CD4-positive, alpha-beta T cell treated with Interleukin-15 for 1 hour (primary cell): ENCODE results near the gene FCER2.

Experiments used
- DNase-seq: peaks from one replicate; pipeline ENCODE4 v3.0.0-alpha.2; 2020

The FCER2 gene

GRCh38 chr19:7699417-7700401 lies 2.2 kb downstream of the FCER2 start:
- DNase-seq: no peak

DNA sequence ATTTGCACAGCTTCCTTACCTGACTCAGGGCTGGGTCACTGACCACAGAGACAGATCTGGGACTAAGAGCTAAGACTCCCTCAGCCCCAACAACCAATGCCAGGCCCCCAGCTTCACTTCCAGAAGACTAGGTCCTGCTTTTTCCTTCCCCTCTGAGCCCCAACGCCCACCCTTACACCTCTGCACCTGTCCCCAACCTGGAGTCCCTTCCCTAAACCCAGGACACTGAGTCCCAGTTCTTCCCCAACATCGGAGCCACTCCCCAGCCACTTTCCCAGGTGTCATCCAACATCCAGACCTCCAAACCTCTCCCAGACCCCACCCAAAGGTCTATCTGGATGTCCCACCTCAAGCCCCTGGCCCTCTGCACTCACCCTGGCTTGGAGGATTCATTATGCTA lies 2.9 kb downstream of the FCER2 start:
- DNase-seq: no peak

- no peak for DNase-seq
These were observed 3.3 kb downstream of the FCER2 start for GRCh38 chr19:7698583-7698982.

GRCh38 chr19:7697721-7698287 lies 4.1 kb downstream of the FCER2 start:
- no peak for DNase-seq

DNA sequence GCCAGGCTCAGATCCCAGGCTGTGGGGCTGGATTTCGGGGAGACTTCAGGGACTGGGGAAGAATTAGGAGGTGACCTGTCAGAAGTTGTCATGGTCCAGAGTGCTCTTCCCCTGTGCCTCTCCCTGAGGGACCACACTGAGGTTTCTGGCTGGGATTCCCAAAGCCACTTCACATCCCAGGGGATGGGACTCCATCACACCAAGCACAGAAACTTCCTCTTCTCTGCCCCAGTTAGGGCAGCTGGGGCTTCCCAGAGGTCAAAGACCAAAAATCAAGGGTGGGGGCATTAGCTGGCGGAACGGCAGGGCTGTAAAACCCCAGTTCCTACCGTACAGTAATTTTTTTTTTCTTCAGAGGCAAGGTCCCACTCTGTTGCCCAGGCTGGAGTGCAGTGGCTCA lies 7.4 kb downstream of the FCER2 start:
- DNase-seq: peak; percentile 42

DNA sequence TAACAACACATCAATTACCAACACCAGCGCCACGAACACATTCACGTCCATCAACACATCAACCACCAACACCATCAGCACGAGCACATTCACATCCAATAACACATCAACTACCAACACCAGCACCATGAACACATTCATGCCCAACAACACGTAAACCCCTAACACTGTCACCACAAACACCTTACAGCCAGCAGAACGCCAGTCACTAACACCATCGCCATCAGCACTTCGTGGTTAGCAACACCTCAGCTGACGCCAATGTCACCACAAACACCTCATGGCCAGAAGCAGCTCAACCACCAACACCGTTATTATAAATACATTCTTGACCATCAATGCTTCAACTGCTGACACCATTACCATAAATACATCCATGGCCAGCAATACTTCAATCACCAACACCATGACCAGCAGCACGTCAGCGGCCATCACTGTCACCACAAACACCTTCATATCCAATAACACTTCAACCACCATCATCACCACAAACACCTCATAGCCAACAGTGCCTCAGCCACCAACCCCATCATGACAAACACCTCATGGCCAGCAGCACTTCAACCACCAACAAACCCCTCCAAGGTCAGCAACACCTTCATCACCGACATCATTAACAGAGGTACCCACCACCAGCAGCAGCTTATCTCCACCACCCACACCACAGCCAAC lies 9.4 kb downstream of the FCER2 start:
- DNase-seq: peak; percentile 65

- peak; percentile 34 for DNase-seq
These were observed 10.4 kb downstream of the FCER2 start for GRCh38 chr19:7691497-7691896.

GRCh38 chr19:7690779-7691258 lies 11.1 kb downstream of the FCER2 start:
- DNase-seq: peak; percentile 41

GRCh38 chr19:7689165-7689564 lies 12.8 kb downstream of the FCER2 start:
- DNase-seq: no peak

GRCh38 chr19:7687177-7687576 lies 14.8 kb downstream of the FCER2 start:
- DNase-seq: no peak

GRCh38 chr19:7685546-7686445 lies 16.1 kb downstream of the FCER2 start:
- DNase-seq: no peak

- no peak for DNase-seq
These were observed 19.6 kb downstream of the FCER2 start for GRCh38 chr19:7682175-7682855.

DNA sequence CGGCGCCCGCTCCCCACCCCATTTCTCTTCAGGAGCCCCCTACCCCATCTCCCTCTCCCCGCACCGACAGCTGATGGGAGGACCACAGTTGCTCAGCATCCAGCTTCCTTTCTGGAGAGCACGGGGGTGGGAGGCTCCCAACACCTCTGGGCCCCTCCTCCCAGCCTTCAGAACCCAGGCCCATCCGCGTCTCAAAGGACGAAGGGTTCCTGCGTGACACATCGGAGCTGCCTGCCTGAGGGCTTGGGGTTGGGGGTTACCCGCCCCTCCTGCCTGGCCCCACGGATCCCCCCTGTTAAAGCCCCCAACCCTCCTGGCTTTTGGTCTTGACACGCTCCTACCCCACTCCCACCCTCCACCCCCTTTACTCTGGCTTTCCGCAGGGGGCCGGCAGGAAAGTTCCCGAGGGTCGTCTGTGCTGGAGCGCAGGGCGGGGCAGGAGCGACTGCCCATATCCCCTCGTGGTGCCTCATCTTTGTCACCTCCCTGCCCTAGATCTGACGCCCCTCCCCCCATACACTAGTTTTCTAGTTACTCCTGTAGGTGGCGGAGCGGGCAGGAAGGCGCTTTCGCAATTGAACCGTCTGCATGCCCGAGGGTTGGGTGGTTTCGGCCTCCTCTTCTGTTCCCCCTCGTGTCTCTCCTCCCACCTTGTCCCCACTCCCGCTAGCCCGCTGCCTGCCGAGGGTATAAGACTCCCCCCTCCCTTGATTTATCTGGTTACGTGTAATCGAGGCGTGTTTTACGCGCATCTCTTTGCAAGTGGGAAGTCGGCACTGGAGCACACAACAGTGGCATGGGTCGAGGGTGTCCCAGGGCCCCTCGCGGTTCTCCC lies 20.4 kb downstream of the FCER2 start:
- peak; percentile 89 for DNase-seq

- DNase-seq: peak; percentile 90
These were observed 21.2 kb downstream of the FCER2 start, which contains the start of gene TRAPPC5 for GRCh38 chr19:7680606-7681339. Gene TRAPPC5 (plus strand): TSS chr19:7680833. CDS start chr19:7682254, 1,421 bp downstream.

GRCh38 chr19:7679771-7680605 lies 21.9 kb downstream of the FCER2 start:
- peak; percentile 13 for DNase-seq

- peak; percentile 82 for DNase-seq
These were observed 22.8 kb downstream of the FCER2 start for GRCh38 chr19:7678971-7679751.

- peak; percentile 51 for DNase-seq
These were observed 24.1 kb downstream of the FCER2 start for GRCh38 chr19:7677669-7678311.

DNA sequence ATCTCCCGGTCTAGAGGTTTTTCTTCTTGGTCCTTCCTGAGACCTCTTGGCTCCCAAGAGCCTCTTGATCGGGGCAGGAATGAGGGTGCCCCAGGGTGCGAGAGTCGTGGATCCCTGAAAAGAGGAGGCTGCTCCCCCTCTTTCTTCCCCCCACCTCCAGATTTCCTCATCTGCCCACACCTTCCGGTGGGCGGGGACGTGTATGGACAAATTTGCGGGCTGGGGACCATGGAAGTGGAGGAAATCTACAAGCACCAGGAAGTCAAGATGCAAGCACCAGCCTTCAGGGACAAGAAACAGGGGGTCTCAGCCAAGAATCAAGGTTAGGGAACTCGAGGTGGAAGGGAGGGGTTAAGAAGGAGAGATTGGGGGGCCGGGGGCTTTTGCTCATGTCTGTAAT lies 25.1 kb downstream of the FCER2 start, which contains the start of gene MCEMP1:
Gene MCEMP1 (plus strand): TSS at position 237 of the 400 bp plus-strand sequence. CDS start 31 bp downstream, at position 268.
- peak; percentile 28 for DNase-seq
